Adrenal gland (tissue), 5 donors: ENCODE results near the gene SETBP1.

ENCODE experiments used
- POLR2A ChIP-seq, 2 donors: fragments of 450-650 bp; IDR thresholded peaks; one replicate each; pipeline ENCODE4 v1.6.1; 2017; ENCODE audit warnings: antibody characterized with exemption in 2 of 2, mild to moderate bottlenecking in 2 of 2, moderate library complexity in 1 of 2
- TF ChIP-seq, protein P1 (sequence below), 6 experiments: fragments of 450-650 bp in 4 of 6; fragments of 200-600 bp in 2 of 6; sonication (generic) in 1 of 6; IDR thresholded peaks; 1 replicate in 5 of 6; 2 replicates in 1 of 6; pipeline versions ENCODE4 v1.5.1 to v1.8.0; 2016 to 2021; ENCODE audit warnings: antibody characterized with exemption in 6 of 6, mild to moderate bottlenecking in 2 of 6, moderate library complexity in 1 of 6
- donor health status: DM: no; HTN: no; CAD: no.

DNA sequence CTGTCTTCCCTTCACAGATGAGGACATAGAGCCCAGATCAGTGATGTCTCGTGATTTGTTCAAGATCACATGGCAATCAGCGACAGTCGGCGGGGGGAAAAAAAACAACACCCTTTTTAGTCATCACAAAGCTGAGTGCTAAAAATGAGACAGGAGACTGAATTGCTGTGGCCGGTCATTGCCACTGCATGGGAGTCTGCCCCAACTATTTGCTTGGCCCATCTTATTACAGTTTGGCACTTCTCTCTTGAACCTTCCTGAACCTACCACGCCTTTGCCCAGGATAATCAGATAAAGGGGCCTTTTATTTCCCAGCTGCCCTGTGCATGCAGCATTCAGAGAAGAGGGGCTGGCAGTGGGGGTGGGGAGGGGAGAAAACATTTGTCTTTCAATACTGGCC, 42.7 kb downstream of the SETBP1 start:
- TF ChIP-seq, protein P1, sequence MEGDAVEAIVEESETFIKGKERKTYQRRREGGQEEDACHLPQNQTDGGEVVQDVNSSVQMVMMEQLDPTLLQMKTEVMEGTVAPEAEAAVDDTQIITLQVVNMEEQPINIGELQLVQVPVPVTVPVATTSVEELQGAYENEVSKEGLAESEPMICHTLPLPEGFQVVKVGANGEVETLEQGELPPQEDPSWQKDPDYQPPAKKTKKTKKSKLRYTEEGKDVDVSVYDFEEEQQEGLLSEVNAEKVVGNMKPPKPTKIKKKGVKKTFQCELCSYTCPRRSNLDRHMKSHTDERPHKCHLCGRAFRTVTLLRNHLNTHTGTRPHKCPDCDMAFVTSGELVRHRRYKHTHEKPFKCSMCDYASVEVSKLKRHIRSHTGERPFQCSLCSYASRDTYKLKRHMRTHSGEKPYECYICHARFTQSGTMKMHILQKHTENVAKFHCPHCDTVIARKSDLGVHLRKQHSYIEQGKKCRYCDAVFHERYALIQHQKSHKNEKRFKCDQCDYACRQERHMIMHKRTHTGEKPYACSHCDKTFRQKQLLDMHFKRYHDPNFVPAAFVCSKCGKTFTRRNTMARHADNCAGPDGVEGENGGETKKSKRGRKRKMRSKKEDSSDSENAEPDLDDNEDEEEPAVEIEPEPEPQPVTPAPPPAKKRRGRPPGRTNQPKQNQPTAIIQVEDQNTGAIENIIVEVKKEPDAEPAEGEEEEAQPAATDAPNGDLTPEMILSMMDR (IDR thresholded peaks at IDR 0.05), result no peak
- no peak for TF ChIP-seq POLR2A (IDR thresholded peaks at IDR 0.05)
